Right lobe of liver (tissue), 4 donors: Measurements from ENCODE around the gene HDAC4.

Experiments used
- CTCF ChIP-seq, 4 donors: fragments of 200-600 bp in 3 of 4; fragments of 450-650 bp in 1 of 4; IDR thresholded peaks; one replicate each; pipeline versions ENCODE4 v1.5.1 to v1.8.0; 2016 to 2022; ENCODE audit warnings: antibody characterized with exemption in 4 of 4, mild to moderate bottlenecking in 2 of 4
- POLR2A ChIP-seq: fragments of 450-650 bp; IDR thresholded peaks from one replicate; pipeline ENCODE4 v1.6.1; 2017; ENCODE audit warnings: antibody characterized with exemption, mild to moderate bottlenecking
- donor health status: DM: no; HTN: no; CAD: no.
- donor health status: DM: no; HTN: no; CAD: no.
- donor health status: DM: no; HTN: yes; CAD: no.

GRCh38 chr2:239029958-239030357 is 370.9 kb downstream of the HDAC4 start:
- no peak for TF ChIP-seq CTCF (IDR thresholded peaks at IDR 0.05)
- TF ChIP-seq POLR2A: no peak
